ENCODE results near the gene SYK.

The SYK gene

DNA sequence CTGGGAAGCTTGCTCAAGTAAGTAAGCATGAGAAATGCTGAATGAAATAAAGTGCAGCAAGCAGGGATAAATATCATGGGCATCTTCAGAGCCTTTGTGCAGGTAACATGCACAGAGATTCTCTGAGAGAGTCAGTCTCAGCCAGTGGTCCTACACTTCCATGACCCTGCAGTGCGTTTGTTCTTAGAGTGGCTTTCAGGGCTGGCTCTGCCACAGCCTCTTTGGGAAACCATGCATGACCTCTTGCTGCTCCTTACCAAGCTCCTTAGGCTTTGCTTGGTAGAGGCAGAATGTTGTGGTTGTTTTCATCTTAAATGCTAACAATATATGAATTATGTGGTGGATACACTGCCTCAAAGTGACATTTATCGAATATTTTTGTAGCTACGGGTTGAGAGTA lies 5.4 kb downstream of the SYK start:
- TF ChIP-seq, protein P1, sequence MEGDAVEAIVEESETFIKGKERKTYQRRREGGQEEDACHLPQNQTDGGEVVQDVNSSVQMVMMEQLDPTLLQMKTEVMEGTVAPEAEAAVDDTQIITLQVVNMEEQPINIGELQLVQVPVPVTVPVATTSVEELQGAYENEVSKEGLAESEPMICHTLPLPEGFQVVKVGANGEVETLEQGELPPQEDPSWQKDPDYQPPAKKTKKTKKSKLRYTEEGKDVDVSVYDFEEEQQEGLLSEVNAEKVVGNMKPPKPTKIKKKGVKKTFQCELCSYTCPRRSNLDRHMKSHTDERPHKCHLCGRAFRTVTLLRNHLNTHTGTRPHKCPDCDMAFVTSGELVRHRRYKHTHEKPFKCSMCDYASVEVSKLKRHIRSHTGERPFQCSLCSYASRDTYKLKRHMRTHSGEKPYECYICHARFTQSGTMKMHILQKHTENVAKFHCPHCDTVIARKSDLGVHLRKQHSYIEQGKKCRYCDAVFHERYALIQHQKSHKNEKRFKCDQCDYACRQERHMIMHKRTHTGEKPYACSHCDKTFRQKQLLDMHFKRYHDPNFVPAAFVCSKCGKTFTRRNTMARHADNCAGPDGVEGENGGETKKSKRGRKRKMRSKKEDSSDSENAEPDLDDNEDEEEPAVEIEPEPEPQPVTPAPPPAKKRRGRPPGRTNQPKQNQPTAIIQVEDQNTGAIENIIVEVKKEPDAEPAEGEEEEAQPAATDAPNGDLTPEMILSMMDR (conservative IDR thresholded peaks at IDR 0.05; ENCODE audit: low read length), result no peak
- no peak for DNase-seq (ENCODE audit: low read depth)
- no peak overlapping the region for H3K4me3 ChIP-seq (ENCODE audit: low read length)

DNA sequence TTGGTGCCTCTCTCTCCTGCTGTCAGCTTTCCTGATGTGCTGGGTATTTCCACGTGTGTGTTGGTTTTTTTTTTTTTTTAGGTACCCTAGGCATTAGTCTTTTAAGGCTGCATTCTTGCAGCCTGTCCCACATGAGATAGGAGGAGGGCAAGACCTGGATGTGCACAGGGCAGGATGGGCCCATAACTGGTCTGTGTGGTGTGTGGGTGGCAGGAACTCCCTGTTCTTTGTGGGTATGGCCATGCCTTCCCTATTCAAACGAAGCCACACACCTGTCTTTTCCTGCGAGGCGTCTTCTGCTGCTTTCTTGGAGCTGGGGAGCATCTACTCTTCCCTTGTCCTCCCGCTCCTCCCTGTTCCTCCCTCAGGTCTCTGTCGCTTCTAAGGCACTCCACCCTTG lies 6.8 kb downstream of the SYK start:
- TF ChIP-seq, protein P1 (conservative IDR thresholded peaks at IDR 0.05; ENCODE audit: low read length), result no peak
- H3K4me3 ChIP-seq (ENCODE audit: low read length), result no peak overlapping the region
- no peak for DNase-seq (ENCODE audit: low read depth)

DNA sequence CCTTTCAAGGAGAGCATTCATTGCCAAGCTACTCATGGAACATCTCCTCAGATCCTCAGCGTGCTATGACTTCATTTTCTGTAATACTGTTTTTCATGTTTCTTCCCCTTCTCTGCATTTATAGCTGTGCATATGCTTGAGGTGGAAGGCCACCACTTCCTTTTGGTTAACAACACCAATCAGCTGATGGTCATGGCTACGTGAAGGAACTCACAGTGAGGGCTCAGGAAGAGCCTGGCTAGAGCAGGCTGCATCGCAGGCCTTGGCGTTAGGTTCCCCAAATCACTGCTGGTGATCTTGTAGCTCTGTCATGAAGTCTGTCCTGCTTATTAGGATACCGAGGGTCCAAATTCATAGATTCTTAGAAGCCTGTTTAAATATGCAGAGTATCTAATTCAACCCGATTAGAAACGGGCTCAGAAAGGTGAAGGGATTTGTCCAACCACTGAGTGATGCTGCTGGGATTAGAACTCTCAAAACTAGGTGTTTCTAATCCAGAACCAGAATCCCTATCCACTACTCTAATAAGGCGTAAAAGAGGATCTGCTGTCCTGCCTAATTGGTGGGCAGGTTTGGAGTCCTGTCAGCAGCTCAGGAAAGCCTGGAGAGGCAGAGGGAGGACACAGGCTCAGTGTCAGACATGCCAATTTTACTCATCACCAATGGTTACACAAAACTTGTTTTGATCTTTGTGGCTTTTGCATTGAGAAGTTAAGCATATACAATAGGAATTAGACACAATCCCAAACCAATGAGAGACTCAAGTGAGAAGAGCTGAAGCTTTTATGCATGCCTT lies 7.5 kb downstream of the SYK start:
- DNase-seq (ENCODE audit: low read depth), result no peak
- TF ChIP-seq, protein P1 (conservative IDR thresholded peaks at IDR 0.05; ENCODE audit: low read length), result no peak

DNA sequence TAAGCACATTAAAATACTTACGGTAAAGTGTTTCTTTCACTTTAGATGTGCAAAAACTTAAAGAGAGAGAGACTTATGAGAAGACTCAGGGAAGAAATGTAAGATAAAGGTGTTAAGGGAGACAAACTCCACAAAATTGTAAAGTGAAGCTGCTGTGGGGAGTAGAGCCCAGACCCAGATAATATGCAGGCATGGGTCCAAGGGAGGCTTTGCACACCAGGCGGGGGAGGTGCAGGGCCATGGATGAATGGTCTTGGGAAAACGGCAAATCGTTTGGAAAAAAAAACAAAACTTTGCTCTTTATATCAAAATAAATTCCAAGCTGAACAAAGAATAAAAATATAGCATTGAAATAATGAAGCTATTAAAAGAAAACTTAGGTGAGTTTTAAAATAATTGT lies 9.1 kb downstream of the SYK start:
- H3K4me3 ChIP-seq (ENCODE audit: low read length), result no peak overlapping the region
- TF ChIP-seq, protein P1 (conservative IDR thresholded peaks at IDR 0.05; ENCODE audit: low read length), result no peak
- DNase-seq (ENCODE audit: low read depth), result no peak

More for the DNA sequence above, 7.5 kb downstream of the SYK start:
- H3K4me3 ChIP-seq (ENCODE audit: low read length), result no peak overlapping the region

DNA sequence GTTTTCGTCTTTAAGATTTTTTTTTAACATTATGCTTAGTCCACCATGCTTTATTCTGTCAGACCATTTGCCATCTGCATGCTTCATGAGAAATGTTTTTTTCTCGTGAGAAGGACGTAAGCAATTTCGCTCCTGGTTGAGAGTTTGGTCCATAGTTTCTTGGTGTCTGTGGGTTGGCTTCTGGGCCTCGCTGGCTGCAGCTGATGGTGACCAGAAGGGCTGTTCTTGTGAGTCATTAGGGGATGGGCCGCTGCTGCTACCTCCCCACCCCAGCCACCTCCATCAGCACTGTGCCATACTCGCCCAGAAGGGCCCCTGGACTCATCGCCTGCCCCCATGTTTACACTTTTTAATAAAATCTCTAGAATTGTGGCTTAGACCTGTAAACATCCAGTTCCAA lies 11.4 kb downstream of the SYK start:
- no peak overlapping the region for H3K4me3 ChIP-seq (ENCODE audit: low read length)
- TF ChIP-seq, protein P1 (conservative IDR thresholded peaks at IDR 0.05; ENCODE audit: low read length), result no peak
- DNase-seq (ENCODE audit: low read depth), result no peak

DNA sequence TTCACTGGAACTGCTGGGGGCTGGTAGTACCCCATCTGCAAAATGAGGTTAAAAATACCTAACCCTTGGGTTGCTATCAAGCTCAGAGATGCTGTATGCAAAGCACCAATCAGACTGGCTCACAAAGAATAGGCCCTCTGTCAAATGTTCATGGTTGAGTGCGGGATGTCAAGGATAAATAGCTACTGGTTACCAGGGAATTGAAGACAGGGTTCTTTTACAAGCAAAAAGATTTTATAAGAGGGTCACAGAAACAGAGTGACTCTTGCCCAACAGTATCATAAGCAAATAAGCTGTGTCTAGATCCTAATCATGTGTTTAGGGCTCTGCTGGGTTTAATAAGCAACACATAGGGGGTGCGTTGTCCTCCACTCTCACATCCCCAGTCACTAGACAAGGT lies 11.9 kb downstream of the SYK start:
- TF ChIP-seq, protein P1 (conservative IDR thresholded peaks at IDR 0.05; ENCODE audit: low read length), result no peak
- no peak overlapping the region for H3K4me3 ChIP-seq (ENCODE audit: low read length)
- no peak for DNase-seq (ENCODE audit: low read depth)

DNA sequence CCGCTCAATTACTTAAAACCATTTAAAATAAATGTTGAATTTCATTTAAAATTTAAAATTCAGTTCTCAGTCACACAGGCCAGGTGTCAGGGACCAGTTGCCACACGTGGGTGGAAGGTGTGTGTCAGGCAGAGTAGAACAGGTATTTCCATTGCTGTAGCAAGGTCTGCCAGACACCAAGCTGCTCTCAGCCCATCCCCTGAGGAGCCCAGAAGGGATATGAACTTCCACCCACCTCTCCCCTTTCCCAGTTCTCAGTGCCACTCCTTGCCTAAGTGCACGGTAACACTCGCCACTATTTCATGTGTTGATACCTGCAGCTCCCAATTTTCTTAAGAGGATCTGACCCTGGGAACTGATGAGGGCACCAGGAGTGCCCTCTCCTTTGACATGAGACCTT lies 12.7 kb downstream of the SYK start:
- DNase-seq (ENCODE audit: low read depth), result no peak
- no peak overlapping the region for H3K4me3 ChIP-seq (ENCODE audit: low read length)
- TF ChIP-seq, protein P1 (conservative IDR thresholded peaks at IDR 0.05; ENCODE audit: low read length), result no peak

Measured in AG10803 (cell line).